Right ventricle myocardium superior (tissue), 1 donor: ENCODE results near the gene RBBP9. TPM values are rescaled to one million over a fixed set of nuclear protein-coding genes. Genes with fewer than 3 reads are reported as not detected.
"Not testable (repeated sequence)": the region's sequence is repeated elsewhere in the genome, so short reads cannot be mapped to it uniquely, and the experiment has no call there.

Source experiments
- ATAC-seq: fragments of 200-7000 bp; cut with Tn5 transposase; one replicate; pipeline ENCODE4 v1.9.1; 2020; ENCODE audit warnings: mild to moderate bottlenecking; ENCODE audit not compliant: poor library complexity
- DNase-seq: peaks from one replicate; pipeline ENCODE4 v3.0.0-alpha.2; 2020
- intact Hi-C: fragments of 100-400 bp; cut with DNase I; formaldehyde crosslinking; loops from one replicate; pipeline ENCODE4 v1.11.2; 2022
- total RNA-seq: library from RNA; stranded (reverse); fragmentation: NEBNext Ultra II Directional; extraction: Animal tissue kit (Norgen Biotek cat#: 25700); gene quantifications from one replicate; pipeline ENCODE4 v1.2.1, GENCODE V29; 2021
- donor health status: DM: no; HTN: yes; CAD: no; lungs with severe emphysema.

The RBBP9 gene
- total RNA-seq, 1 donor from 2014 or later, result 4.5 TPM

- intact Hi-C loops, result no loop called here
- ATAC-seq (peak; percentile 100), DNase-seq (peak; percentile 97)
Measured at GRCh38 chr20:18507218-18508191, 10.5 kb upstream of the RBBP9 start, which contains the start of gene SEC23B. Gene SEC23B, plus strand, starts transcription at chr20:18507940. Its CDS starts 2,896 bp downstream, at chr20:18510836.

- DNase-seq (no peak), ATAC-seq (no peak)
- intact Hi-C loops, result no loop called here
Measured at GRCh38 chr20:18506744-18507143, 9.7 kb upstream of the RBBP9 start.

- DNase-seq, result peak; percentile 61
- no peak for ATAC-seq
- intact Hi-C loops, result no loop called here
Measured at GRCh38 chr20:18504479-18505060, 7.5 kb upstream of the RBBP9 start.

GRCh38 chr20:18501672-18502071, 4.6 kb upstream of the RBBP9 start:
- intact Hi-C loops, DNase-seq, ATAC-seq: not testable (repeated sequence)

- intact Hi-C loops, result no loop called here
- no peak for DNase-seq
- ATAC-seq, result no peak
Measured at GRCh38 chr20:18497603-18498002, 578 bp upstream of the RBBP9 start.

GRCh38 chr20:18496042-18496441, 983 bp downstream of the RBBP9 start:
- no peak for DNase-seq
- ATAC-seq, result no peak
- intact Hi-C loops, result no loop called here

GRCh38 chr20:18488301-18488700, 8.7 kb downstream of the RBBP9 start:
- DNase-seq, result no peak
- ATAC-seq, result no peak
- intact Hi-C loops, result no loop called here

GRCh38 chr20:18481596-18481995, 15.4 kb downstream of the RBBP9 start:
- ATAC-seq, result no peak
- intact Hi-C loops, result no loop called here
- no peak for DNase-seq

- intact Hi-C loops, result no loop called here
- ATAC-seq (no peak), DNase-seq (no peak)
Measured at GRCh38 chr20:18477821-18478220, 19.2 kb downstream of the RBBP9 start.

GRCh38 chr20:18477218-18477617, 19.8 kb downstream of the RBBP9 start:
- DNase-seq, result no peak
- intact Hi-C loops, result no loop called here
- ATAC-seq, result no peak

GRCh38 chr20:18466894-18467730, 29.9 kb downstream of the RBBP9 start, which contains the start of the genes DZANK1 and POLR3F:
Gene DZANK1, minus strand, starts transcription at chr20:18467030. Its CDS starts 1,672 bp downstream, at chr20:18465358.
Gene POLR3F, plus strand, starts transcription at chr20:18467390. Its CDS starts 117 bp downstream, at chr20:18467507.
- intact Hi-C loops, result no loop called here
- ATAC-seq (peak; percentile 100), DNase-seq (peak; percentile 98)

- intact Hi-C loops, result no loop called here
- no peak for DNase-seq
- peak; percentile 75 for ATAC-seq
Measured at GRCh38 chr20:18466574-18466893, 30.5 kb downstream of the RBBP9 start.

GRCh38 chr20:18465536-18466200, 31.4 kb downstream of the RBBP9 start:
- ATAC-seq, result no peak
- DNase-seq, result no peak
- intact Hi-C loops, result no loop called here

GRCh38 chr20:18456600-18456999, 40.4 kb downstream of the RBBP9 start:
- intact Hi-C loops, result no loop called here
- no peak for ATAC-seq
- no peak for DNase-seq

GRCh38 chr20:18443886-18444285, 53.1 kb downstream of the RBBP9 start:
- DNase-seq (no peak), ATAC-seq (no peak)
- intact Hi-C loops, result no loop called here

- DNase-seq (no peak), ATAC-seq (no peak)
- intact Hi-C loops, result no loop called here
Measured at GRCh38 chr20:18440403-18440802, 56.6 kb downstream of the RBBP9 start.

- DNase-seq (no peak), ATAC-seq (no peak)
- intact Hi-C loops, result no loop called here
Measured at GRCh38 chr20:18436847-18437246, 60.2 kb downstream of the RBBP9 start.
